ENCODE data around the gene SPSB1. TPM values are rescaled to one million over a fixed set of nuclear protein-coding genes. Genes with fewer than 3 reads are reported as not detected.

SPSB1 gene
- total and polyA plus RNA-seq, 2 donors from 2014 or later, result 12.7 to 25.9 TPM

DNA sequence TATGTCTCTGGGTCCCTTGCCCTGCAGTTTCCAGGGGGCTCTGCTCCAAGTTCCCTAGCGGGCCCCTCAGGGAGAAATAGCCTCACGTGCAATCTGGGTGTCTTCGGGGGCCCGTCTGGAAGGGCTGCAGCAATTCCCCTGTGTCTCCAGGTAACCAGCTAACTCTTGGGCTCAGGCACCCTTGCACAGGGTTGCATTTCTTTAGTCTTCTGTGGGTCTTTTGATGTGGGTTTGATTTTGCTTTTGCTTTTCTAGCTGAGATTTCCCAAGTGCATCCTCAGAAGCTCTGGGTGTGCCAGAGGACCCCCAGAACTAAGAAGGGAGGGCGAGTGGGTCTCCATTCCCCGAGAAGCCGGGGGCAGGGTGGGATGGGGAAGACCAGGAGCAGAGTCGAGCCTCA lies 75.7 kb downstream of the SPSB1 start:
- Histone ChIP-seq H3K27ac (ENCODE audit: low read depth in 2 of 2, low read length in 2 of 2) (no peak overlapping the region), H3K9ac (ENCODE audit: low read length in 3 of 3) (no peak overlapping the region), H3K4me3 (ENCODE audit: low read length in 3 of 3) (no peak overlapping the region), H3K4me1 (ENCODE audit: control insufficient read depth in 2 of 3, insufficient read depth in 2 of 3, low read depth in 1 of 3, low read length in 3 of 3) (peaks cover 0 to 6% (median 6%) of the 10 kb centered on the region in 3 donors), H3K36me3 (ENCODE audit: control insufficient read depth in 2 of 3, insufficient read depth in 3 of 3, low read length in 3 of 3) (no peaks in the 10 kb centered on the region), H3K27me3 (ENCODE audit: control insufficient read depth, insufficient read depth, low read length) (no peaks in the 10 kb centered on the region), H3K9me3 (ENCODE audit: control insufficient read depth in 2 of 3, insufficient read depth in 1 of 3, low read length in 3 of 3) (no peaks in the 10 kb centered on the region)
- DNase-seq (no peak), FAIRE-seq (no peak)
- TF ChIP-seq, protein P1, sequence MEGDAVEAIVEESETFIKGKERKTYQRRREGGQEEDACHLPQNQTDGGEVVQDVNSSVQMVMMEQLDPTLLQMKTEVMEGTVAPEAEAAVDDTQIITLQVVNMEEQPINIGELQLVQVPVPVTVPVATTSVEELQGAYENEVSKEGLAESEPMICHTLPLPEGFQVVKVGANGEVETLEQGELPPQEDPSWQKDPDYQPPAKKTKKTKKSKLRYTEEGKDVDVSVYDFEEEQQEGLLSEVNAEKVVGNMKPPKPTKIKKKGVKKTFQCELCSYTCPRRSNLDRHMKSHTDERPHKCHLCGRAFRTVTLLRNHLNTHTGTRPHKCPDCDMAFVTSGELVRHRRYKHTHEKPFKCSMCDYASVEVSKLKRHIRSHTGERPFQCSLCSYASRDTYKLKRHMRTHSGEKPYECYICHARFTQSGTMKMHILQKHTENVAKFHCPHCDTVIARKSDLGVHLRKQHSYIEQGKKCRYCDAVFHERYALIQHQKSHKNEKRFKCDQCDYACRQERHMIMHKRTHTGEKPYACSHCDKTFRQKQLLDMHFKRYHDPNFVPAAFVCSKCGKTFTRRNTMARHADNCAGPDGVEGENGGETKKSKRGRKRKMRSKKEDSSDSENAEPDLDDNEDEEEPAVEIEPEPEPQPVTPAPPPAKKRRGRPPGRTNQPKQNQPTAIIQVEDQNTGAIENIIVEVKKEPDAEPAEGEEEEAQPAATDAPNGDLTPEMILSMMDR (IDR thresholded peaks at IDR 0.05; ENCODE audit: borderline replicate concordance, extremely low read depth, insufficient read depth), result no peak
- intact Hi-C loops (cut with DNase I), result no loop called here

DNA sequence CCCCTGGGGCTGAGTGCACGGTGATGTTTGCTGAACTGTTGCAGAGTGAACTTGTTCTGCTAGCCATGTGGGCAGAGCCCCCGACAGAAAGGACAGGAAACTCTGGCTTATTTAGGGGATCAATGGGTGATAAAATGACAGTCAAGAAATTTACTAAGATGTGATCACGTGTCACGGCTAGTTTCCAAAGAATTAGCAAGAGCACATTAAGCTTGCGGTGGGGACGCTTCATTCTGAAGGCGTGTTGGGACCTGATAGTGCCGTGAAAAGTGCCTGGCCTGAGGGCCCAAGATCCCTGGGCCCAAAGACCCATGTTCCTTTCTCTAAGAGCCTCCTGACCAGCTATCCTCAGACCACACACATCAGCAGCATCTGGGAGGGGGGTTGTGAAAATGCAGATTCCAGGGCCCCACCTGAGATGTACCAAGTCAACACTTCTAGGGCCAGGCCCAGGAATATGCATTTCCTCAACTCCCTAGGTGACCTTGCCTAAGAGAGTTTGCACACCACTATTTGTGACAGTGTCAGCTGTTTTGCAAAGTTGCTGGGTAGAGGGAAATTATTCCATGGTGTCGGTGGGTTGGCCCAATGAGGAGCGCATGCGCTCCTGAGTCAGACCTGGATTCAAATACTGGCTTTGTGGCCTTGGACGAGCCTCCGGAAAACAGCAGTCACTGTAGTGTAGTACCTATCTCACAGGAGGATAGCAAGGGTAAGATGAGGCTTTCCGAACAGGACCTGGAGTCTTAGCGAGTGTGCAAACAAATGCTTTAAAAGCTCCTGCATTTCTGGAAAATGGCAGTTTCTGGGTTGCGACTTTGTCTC lies 77.5 kb downstream of the SPSB1 start:
- TF ChIP-seq, protein P1 (IDR thresholded peaks at IDR 0.05; ENCODE audit: borderline replicate concordance, extremely low read depth, insufficient read depth), result no peak
- no peak for FAIRE-seq
- H3K27me3 ChIP-seq (ENCODE audit: control insufficient read depth, insufficient read depth, low read length), result no peaks in the 10 kb centered on the region
- H3K9ac ChIP-seq (ENCODE audit: low read length in 3 of 3), result no peak overlapping the region
- no peaks in the 10 kb centered on the region for H3K9me3 ChIP-seq (ENCODE audit: control insufficient read depth in 2 of 3, insufficient read depth in 1 of 3, low read length in 3 of 3)
- no peak overlapping the region for H3K4me3 ChIP-seq (ENCODE audit: low read length in 3 of 3)
- peak in 1 of 5 donors; percentile 37 for DNase-seq
- peaks cover 0 to 8% (median 7%) of the 10 kb centered on the region in 3 donors for H3K4me1 ChIP-seq (ENCODE audit: control insufficient read depth in 2 of 3, insufficient read depth in 2 of 3, low read depth in 1 of 3, low read length in 3 of 3)
- H3K27ac ChIP-seq (ENCODE audit: low read depth in 2 of 2, low read length in 2 of 2), result no peak overlapping the region
- no peaks in the 10 kb centered on the region for H3K36me3 ChIP-seq (ENCODE audit: control insufficient read depth in 2 of 3, insufficient read depth in 3 of 3, low read length in 3 of 3)
- intact Hi-C loops (cut with DNase I), result no loop called here

DNA sequence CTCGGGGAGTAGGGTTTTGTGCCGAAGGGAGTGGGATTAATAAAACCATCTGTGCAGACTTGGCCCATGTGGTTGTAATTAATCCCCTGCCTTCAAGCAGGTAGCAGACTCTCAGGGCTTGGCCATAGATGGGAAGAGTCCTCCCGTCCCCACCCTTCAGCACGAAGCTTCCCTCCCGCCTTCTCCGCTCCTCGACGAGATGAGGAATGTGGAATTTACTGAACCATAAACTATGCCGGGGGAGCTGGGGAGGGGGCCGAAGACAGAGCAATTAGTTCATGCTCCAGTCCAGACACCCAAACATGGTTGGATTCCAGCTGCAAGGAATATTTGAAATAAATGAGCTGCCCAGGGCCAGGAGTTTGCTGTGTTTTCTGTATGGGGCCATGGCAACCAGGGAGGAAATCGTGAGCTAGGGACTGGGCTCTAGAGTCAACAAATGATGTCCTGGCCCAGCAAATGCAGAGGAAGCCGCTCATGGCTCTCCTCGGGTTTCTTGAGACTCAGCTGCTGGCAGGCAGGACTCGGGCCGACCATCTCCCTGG lies 78.8 kb downstream of the SPSB1 start:
- Histone ChIP-seq H3K36me3 (ENCODE audit: control insufficient read depth in 2 of 3, insufficient read depth in 3 of 3, low read length in 3 of 3) (no peaks in the 10 kb centered on the region), H3K27me3 (ENCODE audit: control insufficient read depth, insufficient read depth, low read length) (no peaks in the 10 kb centered on the region), H3K27ac (ENCODE audit: low read depth in 2 of 2, low read length in 2 of 2) (no peak overlapping the region), H3K9me3 (ENCODE audit: control insufficient read depth in 2 of 3, insufficient read depth in 1 of 3, low read length in 3 of 3) (no peaks in the 10 kb centered on the region), H3K4me1 (ENCODE audit: control insufficient read depth in 2 of 3, insufficient read depth in 2 of 3, low read depth in 1 of 3, low read length in 3 of 3) (peaks cover 0 to 9% (median 8%) of the 10 kb centered on the region in 3 donors), H3K9ac (ENCODE audit: low read length in 3 of 3) (no peak overlapping the region), H3K4me3 (ENCODE audit: low read length in 3 of 3) (no peak overlapping the region)
- TF ChIP-seq, protein P1 (IDR thresholded peaks at IDR 0.05; ENCODE audit: borderline replicate concordance, extremely low read depth, insufficient read depth), result no peak
- FAIRE-seq (no peak), DNase-seq (peak in 4 of 5 donors; percentile 93 to 98 (median 96))
- intact Hi-C loops (cut with DNase I), result no loop called here

Data from kidney (tissue), 14 donors.